WTC11 (cell line): ENCODE data around the gene MYBPC2. TPM values are rescaled to one million over a fixed set of nuclear protein-coding genes. Genes with fewer than 3 reads are reported as not detected.

Experiments used
- ATAC-seq: fragments of 200-7000 bp; cut with Tn5 transposase; 2 replicates; pipeline ENCODE4 v1.10.0; 2021; ENCODE audit warnings: mild to moderate bottlenecking, moderate library complexity
- CTCF ChIA-PET: fragments of 300-600 bp; sonication (Branson Sonifier 250); formaldehyde crosslinking; loops from one replicate; lab custom pipeline; 2021; ENCODE audit warnings: antibody characterized with exemption; lab: Charles Lee
- POLR2A ChIA-PET: fragments of 350-600 bp; sonication (Branson Sonifier 250); formaldehyde crosslinking; loops from one replicate; lab custom pipeline; 2021; ENCODE audit warnings: antibody characterized with exemption; lab: Charles Lee
- DNase-seq: peaks from one replicate; pipeline ENCODE4 v3.0.0; 2021; ENCODE audit warnings: low spot score
- H3K27ac Mint-ChIP-seq: 2 replicates; pipeline ENCODE4 v1.8.0; 2021; ENCODE audit warnings: mixed read lengths
- H3K27me3 Mint-ChIP-seq: 2 replicates; pipeline ENCODE4 v1.8.0; 2021; ENCODE audit warnings: low read depth, mild to moderate bottlenecking, moderate library complexity, mixed read lengths
- H3K36me3 Mint-ChIP-seq: 2 replicates; pipeline ENCODE4 v1.8.0; 2021; ENCODE audit warnings: mixed read lengths
- H3K4me1 Mint-ChIP-seq: 2 replicates; pipeline ENCODE4 v1.8.0; 2022; ENCODE audit warnings: mixed read lengths
- H3K4me3 Mint-ChIP-seq: 2 replicates; pipeline ENCODE4 v1.8.0; 2021; ENCODE audit warnings: mild to moderate bottlenecking, moderate library complexity, mixed read lengths
- H3K9me3 Mint-ChIP-seq: 2 replicates; pipeline ENCODE4 v1.8.0; 2021; ENCODE audit warnings: mixed read lengths
- ATF1 ChIP-seq: sonication (generic); formaldehyde crosslinking; IDR thresholded peaks from 2 replicates; pipeline ENCODE4 v1.8.1; 2023; ENCODE audit warnings: mild to moderate bottlenecking, moderate library complexity, missing genetic modification reagents
- OVOL2 ChIP-seq: fragments of 250-450 bp; sonication (Bioruptor Pico); IDR thresholded peaks from 2 replicates; pipeline ENCODE4 v1.9.0; 2021; ENCODE audit warnings: mild to moderate bottlenecking, borderline replicate concordance
- total RNA-seq: library from RNA; stranded (reverse); gene quantifications from 3 replicates; pipeline ENCODE4 v1.2.3, GENCODE V29; 2021
- TF ChIP-seq, protein P1 (sequence below): sonication (generic); formaldehyde crosslinking; IDR thresholded peaks from 2 replicates; pipeline ENCODE4 v1.8.1; 2022; ENCODE audit warnings: missing genetic modification reagents, borderline replicate concordance
- TF ChIP-seq, protein P2 (sequence below): sonication (generic); formaldehyde crosslinking; IDR thresholded peaks from 2 replicates; pipeline ENCODE4 v1.8.1; 2023; ENCODE audit warnings: mild to moderate bottlenecking, missing genetic modification reagents, borderline replicate concordance
- TF ChIP-seq, protein P3 (sequence below): sonication (generic); formaldehyde crosslinking; IDR thresholded peaks from 2 replicates; pipeline ENCODE4 v1.8.1; 2023; ENCODE audit warnings: mild to moderate bottlenecking, missing genetic modification reagents, moderate library complexity
- TF ChIP-seq, protein P4 (sequence below): fragments of 250-450 bp; sonication (Bioruptor Pico); IDR thresholded peaks from 2 replicates; pipeline ENCODE4 v2.1.2; 2022; ENCODE audit warnings: mild to moderate bottlenecking, moderate library complexity
- TF ChIP-seq, protein P5 (sequence below): sonication (generic); formaldehyde crosslinking; IDR thresholded peaks from 2 replicates; pipeline ENCODE4 v1.8.1; 2023; ENCODE audit warnings: mild to moderate bottlenecking, missing genetic modification reagents
- TF ChIP-seq, protein P6 (sequence below): sonication (generic); formaldehyde crosslinking; IDR thresholded peaks from 2 replicates; pipeline ENCODE4 v1.8.0; 2022; ENCODE audit warnings: mild to moderate bottlenecking, missing genetic modification reagents

Gene MYBPC2
- total RNA-seq, 1 experiment from 2014 or later = 2.6 TPM

DNA sequence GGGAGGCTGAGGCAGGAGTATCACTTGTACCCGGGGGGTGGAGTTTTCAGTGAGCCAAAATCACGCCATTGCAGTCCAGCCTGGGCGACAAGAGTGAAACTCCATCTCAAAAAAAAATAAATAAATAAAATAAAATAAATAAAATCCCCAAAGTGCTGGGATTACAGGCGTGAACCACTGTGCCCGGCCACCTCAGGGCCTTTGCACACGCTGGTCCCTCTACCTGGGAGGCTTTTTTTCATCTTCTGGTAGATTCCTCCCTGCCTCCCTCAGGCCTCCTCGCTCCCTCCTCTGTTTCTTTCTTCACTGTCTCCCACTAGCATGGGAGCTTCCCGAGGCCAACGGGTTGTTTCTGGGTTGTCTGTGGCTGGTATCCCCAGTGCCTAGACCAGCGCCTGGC lies 15.1 kb downstream of the MYBPC2 start (continued):
- TF ChIP-seq, protein P1, sequence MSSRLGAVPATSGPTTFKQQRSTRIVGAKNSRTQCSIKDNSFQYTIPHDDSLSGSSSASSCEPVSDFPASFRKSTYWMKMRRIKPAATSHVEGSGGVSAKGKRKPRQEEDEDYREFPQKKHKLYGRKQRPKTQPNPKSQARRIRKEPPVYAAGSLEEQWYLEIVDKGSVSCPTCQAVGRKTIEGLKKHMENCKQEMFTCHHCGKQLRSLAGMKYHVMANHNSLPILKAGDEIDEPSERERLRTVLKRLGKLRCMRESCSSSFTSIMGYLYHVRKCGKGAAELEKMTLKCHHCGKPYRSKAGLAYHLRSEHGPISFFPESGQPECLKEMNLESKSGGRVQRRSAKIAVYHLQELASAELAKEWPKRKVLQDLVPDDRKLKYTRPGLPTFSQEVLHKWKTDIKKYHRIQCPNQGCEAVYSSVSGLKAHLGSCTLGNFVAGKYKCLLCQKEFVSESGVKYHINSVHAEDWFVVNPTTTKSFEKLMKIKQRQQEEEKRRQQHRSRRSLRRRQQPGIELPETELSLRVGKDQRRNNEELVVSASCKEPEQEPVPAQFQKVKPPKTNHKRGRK (CRISPR knock-in tag) = no peak
- no peak for TF ChIP-seq OVOL2 (CRISPR knock-in tag)
- TF ChIP-seq, protein P2, sequence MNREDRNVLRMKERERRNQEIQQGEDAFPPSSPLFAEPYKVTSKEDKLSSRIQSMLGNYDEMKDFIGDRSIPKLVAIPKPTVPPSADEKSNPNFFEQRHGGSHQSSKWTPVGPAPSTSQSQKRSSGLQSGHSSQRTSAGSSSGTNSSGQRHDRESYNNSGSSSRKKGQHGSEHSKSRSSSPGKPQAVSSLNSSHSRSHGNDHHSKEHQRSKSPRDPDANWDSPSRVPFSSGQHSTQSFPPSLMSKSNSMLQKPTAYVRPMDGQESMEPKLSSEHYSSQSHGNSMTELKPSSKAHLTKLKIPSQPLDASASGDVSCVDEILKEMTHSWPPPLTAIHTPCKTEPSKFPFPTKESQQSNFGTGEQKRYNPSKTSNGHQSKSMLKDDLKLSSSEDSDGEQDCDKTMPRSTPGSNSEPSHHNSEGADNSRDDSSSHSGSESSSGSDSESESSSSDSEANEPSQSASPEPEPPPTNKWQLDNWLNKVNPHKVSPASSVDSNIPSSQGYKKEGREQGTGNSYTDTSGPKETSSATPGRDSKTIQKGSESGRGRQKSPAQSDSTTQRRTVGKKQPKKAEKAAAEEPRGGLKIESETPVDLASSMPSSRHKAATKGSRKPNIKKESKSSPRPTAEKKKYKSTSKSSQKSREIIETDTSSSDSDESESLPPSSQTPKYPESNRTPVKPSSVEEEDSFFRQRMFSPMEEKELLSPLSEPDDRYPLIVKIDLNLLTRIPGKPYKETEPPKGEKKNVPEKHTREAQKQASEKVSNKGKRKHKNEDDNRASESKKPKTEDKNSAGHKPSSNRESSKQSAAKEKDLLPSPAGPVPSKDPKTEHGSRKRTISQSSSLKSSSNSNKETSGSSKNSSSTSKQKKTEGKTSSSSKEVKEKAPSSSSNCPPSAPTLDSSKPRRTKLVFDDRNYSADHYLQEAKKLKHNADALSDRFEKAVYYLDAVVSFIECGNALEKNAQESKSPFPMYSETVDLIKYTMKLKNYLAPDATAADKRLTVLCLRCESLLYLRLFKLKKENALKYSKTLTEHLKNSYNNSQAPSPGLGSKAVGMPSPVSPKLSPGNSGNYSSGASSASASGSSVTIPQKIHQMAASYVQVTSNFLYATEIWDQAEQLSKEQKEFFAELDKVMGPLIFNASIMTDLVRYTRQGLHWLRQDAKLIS = no peak
- TF ChIP-seq, protein P3, sequence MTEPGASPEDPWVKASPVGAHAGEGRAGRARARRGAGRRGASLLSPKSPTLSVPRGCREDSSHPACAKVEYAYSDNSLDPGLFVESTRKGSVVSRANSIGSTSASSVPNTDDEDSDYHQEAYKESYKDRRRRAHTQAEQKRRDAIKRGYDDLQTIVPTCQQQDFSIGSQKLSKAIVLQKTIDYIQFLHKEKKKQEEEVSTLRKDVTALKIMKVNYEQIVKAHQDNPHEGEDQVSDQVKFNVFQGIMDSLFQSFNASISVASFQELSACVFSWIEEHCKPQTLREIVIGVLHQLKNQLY (CRISPR knock-in tag) = no peak

DNA sequence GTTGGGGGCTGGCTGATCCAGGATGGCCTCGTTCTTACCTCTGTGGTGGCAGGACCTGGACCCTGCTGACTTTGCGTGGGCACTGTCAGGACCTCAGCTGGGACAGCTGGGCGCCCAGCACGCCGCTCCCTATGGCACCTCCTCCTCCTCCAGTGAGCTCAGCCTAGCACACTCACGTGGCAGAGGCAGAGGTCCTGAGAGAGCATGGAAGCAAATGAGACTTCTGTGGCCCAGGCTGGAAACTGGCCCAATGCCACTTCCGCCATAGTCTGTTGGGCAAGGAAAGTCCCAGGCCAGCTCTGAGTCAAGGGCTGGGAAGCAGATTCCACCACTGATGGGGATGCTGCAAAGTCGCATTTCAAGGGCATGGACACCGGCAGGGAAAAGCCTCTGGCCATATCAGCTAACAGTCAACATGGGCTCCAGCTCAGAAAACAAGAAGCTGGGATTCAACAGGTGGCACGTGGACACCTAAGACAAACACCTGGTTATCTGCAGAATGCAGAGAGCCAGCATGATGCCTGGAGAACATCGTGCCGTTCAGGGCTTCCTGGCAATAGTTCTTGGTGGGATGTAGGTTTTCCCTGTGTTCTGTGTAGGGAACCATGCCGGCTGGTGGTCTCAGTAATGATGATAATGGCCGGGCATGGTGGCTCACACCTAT lies 16.7 kb downstream of the MYBPC2 start:
- Mint-ChIP-seq H3K4me3 (no peak overlapping the region), H3K4me1 (peaks cover 6% of the 10 kb centered on the region; the same call in 1 of the 2 replicates), H3K27ac (no peak overlapping the region), H3K27me3 (peaks cover 2% of the 10 kb centered on the region; the same call in 1 of the 2 replicates), H3K9me3 (peaks cover 5% of the 10 kb centered on the region), H3K36me3 (peaks cover 3% of the 10 kb centered on the region)
- ChIA-PET POLR2A (no interaction called here), CTCF (interaction anchor here (1.0 to 1.5 kb wide), 3 partner anchors 11 to 34 kb away, joined by 3 to 4 read pairs (median 4); no protein-coding TSS in a partner anchor)
- DNase-seq = no peak
- no peak for ATAC-seq
- TF ChIP-seq ATF1 (CRISPR knock-in tag) = no peak
- TF ChIP-seq, protein P4, sequence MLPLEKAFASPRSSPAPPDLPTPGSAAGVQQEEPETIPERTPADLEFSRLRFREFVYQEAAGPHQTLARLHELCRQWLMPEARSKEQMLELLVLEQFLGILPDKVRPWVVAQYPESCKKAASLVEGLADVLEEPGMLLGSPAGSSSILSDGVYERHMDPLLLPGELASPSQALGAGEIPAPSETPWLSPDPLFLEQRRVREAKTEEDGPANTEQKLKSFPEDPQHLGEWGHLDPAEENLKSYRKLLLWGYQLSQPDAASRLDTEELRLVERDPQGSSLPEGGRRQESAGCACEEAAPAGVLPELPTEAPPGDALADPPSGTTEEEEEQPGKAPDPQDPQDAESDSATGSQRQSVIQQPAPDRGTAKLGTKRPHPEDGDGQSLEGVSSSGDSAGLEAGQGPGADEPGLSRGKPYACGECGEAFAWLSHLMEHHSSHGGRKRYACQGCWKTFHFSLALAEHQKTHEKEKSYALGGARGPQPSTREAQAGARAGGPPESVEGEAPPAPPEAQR (CRISPR knock-in tag) = no peak
- TF ChIP-seq, protein P5, sequence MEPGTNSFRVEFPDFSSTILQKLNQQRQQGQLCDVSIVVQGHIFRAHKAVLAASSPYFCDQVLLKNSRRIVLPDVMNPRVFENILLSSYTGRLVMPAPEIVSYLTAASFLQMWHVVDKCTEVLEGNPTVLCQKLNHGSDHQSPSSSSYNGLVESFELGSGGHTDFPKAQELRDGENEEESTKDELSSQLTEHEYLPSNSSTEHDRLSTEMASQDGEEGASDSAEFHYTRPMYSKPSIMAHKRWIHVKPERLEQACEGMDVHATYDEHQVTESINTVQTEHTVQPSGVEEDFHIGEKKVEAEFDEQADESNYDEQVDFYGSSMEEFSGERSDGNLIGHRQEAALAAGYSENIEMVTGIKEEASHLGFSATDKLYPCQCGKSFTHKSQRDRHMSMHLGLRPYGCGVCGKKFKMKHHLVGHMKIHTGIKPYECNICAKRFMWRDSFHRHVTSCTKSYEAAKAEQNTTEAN = no peak
- TF ChIP-seq, protein P6, sequence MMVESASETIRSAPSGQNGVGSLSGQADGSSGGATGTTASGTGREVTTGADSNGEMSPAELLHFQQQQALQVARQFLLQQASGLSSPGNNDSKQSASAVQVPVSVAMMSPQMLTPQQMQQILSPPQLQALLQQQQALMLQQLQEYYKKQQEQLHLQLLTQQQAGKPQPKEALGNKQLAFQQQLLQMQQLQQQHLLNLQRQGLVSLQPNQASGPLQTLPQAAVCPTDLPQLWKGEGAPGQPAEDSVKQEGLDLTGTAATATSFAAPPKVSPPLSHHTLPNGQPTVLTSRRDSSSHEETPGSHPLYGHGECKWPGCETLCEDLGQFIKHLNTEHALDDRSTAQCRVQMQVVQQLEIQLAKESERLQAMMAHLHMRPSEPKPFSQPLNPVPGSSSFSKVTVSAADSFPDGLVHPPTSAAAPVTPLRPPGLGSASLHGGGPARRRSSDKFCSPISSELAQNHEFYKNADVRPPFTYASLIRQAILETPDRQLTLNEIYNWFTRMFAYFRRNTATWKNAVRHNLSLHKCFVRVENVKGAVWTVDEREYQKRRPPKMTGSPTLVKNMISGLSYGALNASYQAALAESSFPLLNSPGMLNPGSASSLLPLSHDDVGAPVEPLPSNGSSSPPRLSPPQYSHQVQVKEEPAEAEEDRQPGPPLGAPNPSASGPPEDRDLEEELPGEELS (CRISPR knock-in tag) = no peak
